Fibroblast of lung (primary cell): ENCODE measurements around the gene EMC8. TPM values are rescaled to one million over a fixed set of nuclear protein-coding genes. Genes with fewer than 3 reads are reported as not detected.

Experiments used
- DNase-seq, 2 donors: peaks; one replicate each; pipeline versions ENCODE4 v3.0.0 to v3.0.0-alpha.2; 2010; ENCODE audit warnings: low read depth in 2 of 2
- H2AFZ ChIP-seq: 2 replicates; pipeline ENCODE4 v1.5.1; 2012; ENCODE audit warnings: low read length, control low read depth, inconsistent platforms
- H3K27ac ChIP-seq: 2 replicates; pipeline ENCODE4 v1.5.1; 2011; ENCODE audit warnings: low read length, control low read depth; ENCODE audit not compliant: insufficient read depth
- H3K27me3 ChIP-seq: 2 replicates; pipeline ENCODE4 v1.5.1; 2011; ENCODE audit warnings: mild to moderate bottlenecking, low read length; ENCODE audit not compliant: control insufficient read depth, insufficient read depth
- H3K36me3 ChIP-seq: 2 replicates; pipeline ENCODE4 v1.5.1; 2011; ENCODE audit warnings: low read length; ENCODE audit not compliant: control insufficient read depth, insufficient read depth
- H3K4me1 ChIP-seq: 2 replicates; pipeline ENCODE4 v1.5.1; 2011; ENCODE audit warnings: low read length; ENCODE audit not compliant: control insufficient read depth, insufficient read depth; ENCODE audit errors: extremely low read depth
- H3K4me2 ChIP-seq: 2 replicates; pipeline ENCODE4 v1.5.1; 2011; ENCODE audit warnings: low read length, control low read depth; ENCODE audit not compliant: insufficient read depth; ENCODE audit errors: extremely low read depth
- H3K4me3 ChIP-seq, 4 experiments: fragments of 200-600 bp in 1 of 4; sonication (generic) in 1 of 4; replicated peaks in 1 of 4; 2 replicates each; pipeline ENCODE4 v1.5.1; 2011 to 2016; ENCODE audit warnings: low read length in 4 of 4, low read depth in 3 of 4, mild to moderate bottlenecking in 3 of 4, control low read depth in 2 of 4, inconsistent platforms in 1 of 4, mixed read lengths in 1 of 4; ENCODE audit not compliant: insufficient read depth in 1 of 4; ENCODE audit errors: control extremely low read depth in 1 of 4
- H3K79me2 ChIP-seq: 2 replicates; pipeline ENCODE4 v1.5.1; 2012; ENCODE audit warnings: mild to moderate bottlenecking, low read length, inconsistent platforms; ENCODE audit not compliant: control insufficient read depth, insufficient read depth
- H3K9ac ChIP-seq: 2 replicates; pipeline ENCODE4 v1.5.1; 2011; ENCODE audit warnings: mild to moderate bottlenecking, low read length, control low read depth; ENCODE audit not compliant: insufficient read depth
- H3K9me3 ChIP-seq: 2 replicates; pipeline ENCODE4 v1.5.1; 2012; ENCODE audit warnings: low read depth, low read length; ENCODE audit not compliant: control insufficient read depth, insufficient read depth
- H4K20me1 ChIP-seq: 2 replicates; pipeline ENCODE4 v1.5.1; 2011; ENCODE audit warnings: low read length; ENCODE audit not compliant: control insufficient read depth, insufficient read depth; ENCODE audit errors: extremely low read depth
- EZH2 ChIP-seq: IDR thresholded peaks from 2 replicates; pipeline ENCODE4 v1.5.1; 2012; ENCODE audit warnings: low read length, control low read depth, mild to moderate bottlenecking; ENCODE audit errors: missing control alignments
- polyA plus RNA-seq, 2 donors: library from polyadenylated mRNA; depleted of rRNA in 1 of 2; stranded (reverse) in 1 of 2; unstranded in 1 of 2; fragments of >200 nt; gene quantifications; 2 replicates each; pipeline ENCODE4 v1.2.1, GENCODE V29; 2011 to 2012; ENCODE audit warnings: missing spikeins in 1 of 2
- total RNA-seq: library from RNA; depleted of rRNA; stranded (reverse); fragments of >200 nt; gene quantifications from 2 replicates; pipeline ENCODE4 v1.2.1, GENCODE V29; 2014
- TF ChIP-seq, protein P1 (sequence below), 2 donors: IDR thresholded peaks in 1 of 2; conservative IDR thresholded peaks in 1 of 2; 1 replicate in 1 of 2; 2 replicates in 1 of 2; pipeline ENCODE4 v1.5.1; 2011 to 2012; ENCODE audit warnings: low read length in 2 of 2, control low read depth in 1 of 2, inconsistent platforms in 1 of 2, low read depth in 1 of 2, mild to moderate bottlenecking in 1 of 2

EMC8 gene
- total and polyA plus RNA-seq, 2 donors (not counting 1 experiment from before 2014, with no cell fraction given) = 25.1 to 25.9 TPM

DNA sequence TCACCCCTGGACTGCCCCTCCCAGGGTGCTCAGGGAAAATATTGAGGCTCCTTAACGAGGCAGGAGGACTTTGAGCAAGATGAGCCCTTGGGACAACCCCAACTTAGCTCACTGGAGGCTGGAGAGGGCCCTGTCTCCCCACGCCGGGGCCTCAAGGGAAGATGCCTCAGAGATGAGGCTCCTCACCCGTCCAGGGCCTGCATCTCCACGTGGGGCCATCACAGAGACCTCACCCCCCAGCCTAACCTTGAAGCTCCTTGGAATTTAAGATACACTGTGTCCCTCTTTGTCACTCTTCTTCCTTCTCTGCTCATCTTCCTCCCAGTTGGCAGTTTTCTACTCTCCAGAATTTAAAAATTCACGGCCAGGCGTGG, 11.4 kb upstream of the EMC8 start:
- no peak for TF ChIP-seq EZH2
- TF ChIP-seq, protein P1, sequence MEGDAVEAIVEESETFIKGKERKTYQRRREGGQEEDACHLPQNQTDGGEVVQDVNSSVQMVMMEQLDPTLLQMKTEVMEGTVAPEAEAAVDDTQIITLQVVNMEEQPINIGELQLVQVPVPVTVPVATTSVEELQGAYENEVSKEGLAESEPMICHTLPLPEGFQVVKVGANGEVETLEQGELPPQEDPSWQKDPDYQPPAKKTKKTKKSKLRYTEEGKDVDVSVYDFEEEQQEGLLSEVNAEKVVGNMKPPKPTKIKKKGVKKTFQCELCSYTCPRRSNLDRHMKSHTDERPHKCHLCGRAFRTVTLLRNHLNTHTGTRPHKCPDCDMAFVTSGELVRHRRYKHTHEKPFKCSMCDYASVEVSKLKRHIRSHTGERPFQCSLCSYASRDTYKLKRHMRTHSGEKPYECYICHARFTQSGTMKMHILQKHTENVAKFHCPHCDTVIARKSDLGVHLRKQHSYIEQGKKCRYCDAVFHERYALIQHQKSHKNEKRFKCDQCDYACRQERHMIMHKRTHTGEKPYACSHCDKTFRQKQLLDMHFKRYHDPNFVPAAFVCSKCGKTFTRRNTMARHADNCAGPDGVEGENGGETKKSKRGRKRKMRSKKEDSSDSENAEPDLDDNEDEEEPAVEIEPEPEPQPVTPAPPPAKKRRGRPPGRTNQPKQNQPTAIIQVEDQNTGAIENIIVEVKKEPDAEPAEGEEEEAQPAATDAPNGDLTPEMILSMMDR (conservative IDR thresholded peaks at IDR 0.05 in 1 of 2, IDR thresholded peaks at IDR 0.05 in 1 of 2; ENCODE audit: low read depth in 1 of 2, low read length in 2 of 2) = no peak
- Histone ChIP-seq H3K4me1 (no peaks in the 10 kb centered on the region), H2AFZ (no peak overlapping the region), H3K36me3 (peaks cover 6% of the 10 kb centered on the region), H4K20me1 (no peaks in the 10 kb centered on the region), H3K27ac (no peak overlapping the region), H3K79me2 (no peaks in the 10 kb centered on the region), H3K27me3 (peaks cover 10% of the 10 kb centered on the region), H3K9ac (no peak overlapping the region), H3K4me2 (no peak overlapping the region), H3K4me3 (no peak overlapping the region), H3K9me3 (no peaks in the 10 kb centered on the region)
- DNase-seq = no peak

DNA sequence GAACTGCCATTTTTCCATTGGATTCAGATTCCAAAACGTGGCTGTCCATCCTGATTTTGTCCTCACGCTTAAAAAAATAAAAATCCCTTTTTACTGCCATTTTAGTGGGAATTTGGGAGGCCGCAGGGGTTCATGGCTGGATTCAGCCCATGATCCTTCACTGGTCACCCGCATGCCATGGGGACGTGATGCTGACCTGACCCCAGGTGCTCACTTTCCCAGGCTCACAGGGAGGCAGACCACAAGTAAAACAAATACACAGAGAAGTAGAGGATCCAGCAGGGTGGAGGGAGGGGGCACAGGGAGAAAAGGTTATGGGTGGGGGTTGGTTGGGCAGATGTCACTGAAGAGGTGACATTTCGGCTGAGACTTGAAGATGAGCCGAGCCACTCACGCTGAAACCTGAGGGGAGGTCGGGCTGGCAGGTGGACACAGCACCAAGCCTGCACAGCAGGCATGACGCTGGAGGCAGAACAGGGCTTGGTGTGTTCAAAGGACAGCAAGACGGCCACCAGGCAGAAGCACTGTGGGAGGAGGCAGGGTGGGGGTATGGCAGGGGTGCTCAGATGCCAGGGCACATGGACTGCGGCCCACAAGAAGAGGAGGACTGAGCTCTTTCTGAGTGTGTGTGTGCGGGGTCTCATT, 10.9 kb upstream of the EMC8 start:
- DNase-seq = no peak
- Histone ChIP-seq H4K20me1 (no peaks in the 10 kb centered on the region), H3K9ac (no peak overlapping the region), H2AFZ (no peak overlapping the region), H3K4me1 (no peaks in the 10 kb centered on the region), H3K36me3 (peaks cover 8% of the 10 kb centered on the region), H3K27me3 (peaks cover 10% of the 10 kb centered on the region), H3K4me2 (no peak overlapping the region), H3K27ac (no peak overlapping the region), H3K9me3 (no peaks in the 10 kb centered on the region), H3K4me3 (no peak overlapping the region), H3K79me2 (no peaks in the 10 kb centered on the region)
- no peak for TF ChIP-seq EZH2
- TF ChIP-seq, protein P1 (conservative IDR thresholded peaks at IDR 0.05 in 1 of 2, IDR thresholded peaks at IDR 0.05 in 1 of 2; ENCODE audit: low read depth in 1 of 2, low read length in 2 of 2) = no peak

GRCh38 chr16:85809645-85810044, 10.3 kb upstream of the EMC8 start:
- no peak for DNase-seq
- H3K4me3 ChIP-seq = no peak overlapping the region
- TF ChIP-seq EZH2 = no peak
- TF ChIP-seq, protein P1 (conservative IDR thresholded peaks at IDR 0.05 in 1 of 2, IDR thresholded peaks at IDR 0.05 in 1 of 2; ENCODE audit: low read depth in 1 of 2, low read length in 2 of 2) = no peak
- peaks cover 12% of the 10 kb centered on the region for H3K36me3 ChIP-seq
- no peak overlapping the region for H3K4me2 ChIP-seq
- no peaks in the 10 kb centered on the region for H3K9me3 ChIP-seq
- H3K79me2 ChIP-seq = no peaks in the 10 kb centered on the region
- H2AFZ ChIP-seq = no peak overlapping the region
- H3K4me1 ChIP-seq = no peaks in the 10 kb centered on the region
- H3K27me3 ChIP-seq = peaks cover 10% of the 10 kb centered on the region
- H3K27ac ChIP-seq = no peak overlapping the region
- no peak overlapping the region for H3K9ac ChIP-seq
- no peaks in the 10 kb centered on the region for H4K20me1 ChIP-seq
